Measurements from ENCODE around the gene RAPGEF1.

GRCh38 chr9:131596430-131596743, 143.5 kb downstream of the RAPGEF1 start:
- TF ChIP-seq EZH2phosphoT487 (IDR thresholded peaks at IDR 0.05; ENCODE audit: insufficient read depth, low read depth) = no peak
- no peak for TF ChIP-seq EZH2 (IDR thresholded peaks at IDR 0.05; ENCODE audit: insufficient read depth, poor library complexity, severe bottlenecking)
